Neuronal stem cell (in vitro differentiated cells): ENCODE results near the gene DCAF4.

Experiments
- DNase-seq: peaks from one replicate; pipeline ENCODE4 v3.0.0-alpha.2; 2013; ENCODE audit warnings: low spot score
- H2AFZ ChIP-seq: one replicate; pipeline ENCODE4 v1.6.1; 2013; ENCODE audit warnings: mild to moderate bottlenecking, low read length, inconsistent platforms
- H2AK5ac ChIP-seq: 2 replicates; pipeline ENCODE4 v1.6.1; 2013; ENCODE audit warnings: low read depth, mild to moderate bottlenecking, inconsistent platforms, low read length, moderate library complexity, mixed read lengths
- H2BK120ac ChIP-seq: 2 replicates; pipeline ENCODE4 v1.6.1; 2013; ENCODE audit warnings: low read depth, mild to moderate bottlenecking, inconsistent platforms, low read length, moderate library complexity, mixed read lengths
- H2BK12ac ChIP-seq: one replicate; pipeline ENCODE4 v1.6.1; 2013; ENCODE audit warnings: low read length, inconsistent platforms
- H2BK15ac ChIP-seq: 2 replicates; pipeline ENCODE4 v1.6.1; 2013; ENCODE audit warnings: mild to moderate bottlenecking, low read length, inconsistent platforms, mixed read lengths
- H2BK5ac ChIP-seq: one replicate; pipeline ENCODE4 v1.6.1; 2013; ENCODE audit warnings: inconsistent platforms, mild to moderate bottlenecking, low read length, moderate library complexity
- H3K14ac ChIP-seq: one replicate; pipeline ENCODE4 v1.6.1; 2013; ENCODE audit warnings: low read length, inconsistent platforms
- H3K18ac ChIP-seq: 2 replicates; pipeline ENCODE4 v1.6.1; 2013; ENCODE audit warnings: low read length, inconsistent platforms
- H3K23ac ChIP-seq: 2 replicates; pipeline ENCODE4 v1.6.1; 2013; ENCODE audit warnings: low read depth, mild to moderate bottlenecking, mixed read lengths, low read length, inconsistent platforms; ENCODE audit not compliant: poor library complexity
- H3K27ac ChIP-seq: replicated peaks from 3 replicates; pipeline ENCODE4 v1.5.1; 2013; ENCODE audit warnings: low read length, inconsistent platforms
- H3K27me3 ChIP-seq, 3 experiments: 2 replicates each; pipeline ENCODE4 v1.6.1; 2013; ENCODE audit warnings: low read length in 3 of 3, mild to moderate bottlenecking in 2 of 3, inconsistent platforms in 1 of 3, low read depth in 1 of 3, mixed read lengths in 1 of 3, moderate library complexity in 1 of 3; ENCODE audit not compliant: control insufficient read depth in 3 of 3, insufficient read depth in 3 of 3
- H3K36me3 ChIP-seq, 2 donors: replicated peaks in 1 of 2; 2 replicates each; pipeline ENCODE4 v1.6.1; 2013; ENCODE audit warnings: low read length in 2 of 2; ENCODE audit not compliant: control insufficient read depth in 2 of 2, insufficient read depth in 2 of 2
- H3K4ac ChIP-seq: 2 replicates; pipeline ENCODE4 v1.6.1; 2013; ENCODE audit warnings: inconsistent platforms, mild to moderate bottlenecking, low read length, moderate library complexity
- H3K4me1 ChIP-seq, 2 donors: 1 replicate in 1 of 2; 2 replicates in 1 of 2; pipeline ENCODE4 v1.6.1; 2013; ENCODE audit warnings: low read length in 2 of 2, low read depth in 1 of 2; ENCODE audit not compliant: control insufficient read depth in 2 of 2, insufficient read depth in 1 of 2
- H3K4me2 ChIP-seq: one replicate; pipeline ENCODE4 v1.6.1; 2013; ENCODE audit warnings: mild to moderate bottlenecking, low read length, inconsistent platforms; ENCODE audit not compliant: insufficient read depth, poor library complexity, severe bottlenecking
- H3K4me3 ChIP-seq, 2 donors: 2 replicates each; pipeline ENCODE4 v1.5.1; 2013; ENCODE audit warnings: low read length in 2 of 2, mild to moderate bottlenecking in 2 of 2, inconsistent platforms in 1 of 2, moderate library complexity in 1 of 2
- H3K79me1 ChIP-seq: one replicate; pipeline ENCODE4 v1.6.1; 2013; ENCODE audit warnings: low read depth, mild to moderate bottlenecking, inconsistent platforms, low read length, moderate library complexity
- H3K9ac ChIP-seq: one replicate; pipeline ENCODE4 v1.6.1; 2013; ENCODE audit warnings: mild to moderate bottlenecking, low read depth, low read length, inconsistent platforms; ENCODE audit not compliant: poor library complexity
- H3K9me3 ChIP-seq, 2 donors: replicated peaks in 1 of 2; 2 replicates each; pipeline versions ENCODE3 to v1.6.1; 2013; ENCODE audit warnings: low read length in 2 of 2, mild to moderate bottlenecking in 2 of 2, inconsistent platforms in 1 of 2, low read depth in 1 of 2, mixed read lengths in 1 of 2, moderate library complexity in 1 of 2; ENCODE audit not compliant: control insufficient read depth in 2 of 2, insufficient read depth in 1 of 2
- H4K8ac ChIP-seq: one replicate; pipeline ENCODE4 v1.6.1; 2013; ENCODE audit warnings: low read depth, mild to moderate bottlenecking, inconsistent platforms, low read length, moderate library complexity
- H4K91ac ChIP-seq: one replicate; pipeline ENCODE4 v1.6.1; 2013; ENCODE audit warnings: low read length, low read depth, mild to moderate bottlenecking, inconsistent platforms; ENCODE audit not compliant: poor library complexity
- WGBS, 2 donors: extraction: QIAGEN DNeasy Blood & Tissue Kit; methylation state at CpG; one replicate each; pipeline ENCODE4 v1.1.7; 2013; ENCODE audit warnings: missing lambda C conversion rate in 2 of 2, mixed read lengths in 1 of 2; ENCODE audit not compliant: insufficient read length in 2 of 2, insufficient replicate concordance in 1 of 2; ENCODE audit errors: extremely low coverage in 2 of 2; 5-methylcytosine and 5-hydroxymethylcytosine counted together

The DCAF4 gene

GRCh38 chr14:72880164-72880563, 46.1 kb upstream of the DCAF4 start:
- H4K8ac ChIP-seq: no peak overlapping the region
- no peak overlapping the region for H3K18ac ChIP-seq
- H2BK120ac ChIP-seq: no peak overlapping the region
- H2BK5ac ChIP-seq: no peak overlapping the region
- H2BK12ac ChIP-seq: no peak overlapping the region
- no CpG with 5 or more reads among the region's 2 CpGs for WGBS, 2 donors
- H3K9me3 ChIP-seq: no peaks in the 10 kb centered on the region
- H3K4ac ChIP-seq: no peak overlapping the region
- H3K27me3 ChIP-seq: peaks cover 0 to 5% (median 0%) of the 10 kb centered on the region in 3 experiments
- H3K4me1 ChIP-seq: peaks cover 7 to 9% of the 10 kb centered on the region in 2 donors
- no peak overlapping the region for H3K9ac ChIP-seq
- H3K79me1 ChIP-seq: no peaks in the 10 kb centered on the region
- no peaks in the 10 kb centered on the region for H3K36me3 ChIP-seq
- no peak overlapping the region for H3K4me3 ChIP-seq
- no peak overlapping the region for H3K14ac ChIP-seq
- no peak overlapping the region for H3K23ac ChIP-seq
- DNase-seq: no peak
- H3K4me2 ChIP-seq: no peak overlapping the region
- H4K91ac ChIP-seq: no peak overlapping the region
- no peak overlapping the region for H2BK15ac ChIP-seq
- no peak overlapping the region for H3K27ac ChIP-seq
- H2AFZ ChIP-seq: no peak overlapping the region
- H2AK5ac ChIP-seq: no peak overlapping the region

- H3K4me2 ChIP-seq: no peak overlapping the region
- no peak overlapping the region for H3K4me3 ChIP-seq
- no peaks in the 10 kb centered on the region for H3K9me3 ChIP-seq
- no peak overlapping the region for H3K18ac ChIP-seq
- WGBS, 2 donors: no CpG with 5 or more reads among the region's 2 CpGs
- H3K27ac ChIP-seq: no peak overlapping the region
- H3K14ac ChIP-seq: no peak overlapping the region
- H2BK12ac ChIP-seq: no peak overlapping the region
- H3K27me3 ChIP-seq: peaks cover 0 to 5% (median 0%) of the 10 kb centered on the region in 3 experiments
- no peak overlapping the region for H3K9ac ChIP-seq
- no peak overlapping the region for H4K91ac ChIP-seq
- H3K36me3 ChIP-seq: no peaks in the 10 kb centered on the region
- no peak overlapping the region for H4K8ac ChIP-seq
- no peak overlapping the region for H2BK120ac ChIP-seq
- no peak for DNase-seq
- no peak overlapping the region for H2BK5ac ChIP-seq
- H3K4me1 ChIP-seq: peaks cover 7 to 9% of the 10 kb centered on the region in 2 donors
- H3K79me1 ChIP-seq: no peaks in the 10 kb centered on the region
- H3K4ac ChIP-seq: no peak overlapping the region
- no peak overlapping the region for H2AFZ ChIP-seq
- H3K23ac ChIP-seq: no peak overlapping the region
- no peak overlapping the region for H2BK15ac ChIP-seq
- H2AK5ac ChIP-seq: no peak overlapping the region
Observed at GRCh38 chr14:72880820-72881219, 45.4 kb upstream of the DCAF4 start.

GRCh38 chr14:72881543-72881942, 44.7 kb upstream of the DCAF4 start:
- Histone ChIP-seq H2AFZ (no peak overlapping the region), H3K4ac (no peak overlapping the region), H3K9ac (no peak overlapping the region), H3K4me3 (no peak overlapping the region), H2BK120ac (no peak overlapping the region), H3K14ac (no peak overlapping the region), H3K4me1 (peaks cover 5 to 7% of the 10 kb centered on the region in 2 donors), H4K91ac (no peak overlapping the region), H3K79me1 (no peaks in the 10 kb centered on the region), H2BK5ac (no peak overlapping the region), H2AK5ac (no peak overlapping the region), H3K4me2 (no peak overlapping the region), H4K8ac (no peak overlapping the region), H2BK15ac (no peak overlapping the region), H3K23ac (no peak overlapping the region), H2BK12ac (no peak overlapping the region), H3K36me3 (no peaks in the 10 kb centered on the region), H3K27me3 (peaks cover 0 to 8% (median 0%) of the 10 kb centered on the region in 3 experiments), H3K18ac (no peak overlapping the region), H3K9me3 (no peaks in the 10 kb centered on the region), H3K27ac (no peak overlapping the region)
- DNase-seq: no peak
- WGBS, 2 donors: no CpG with 5 or more reads among the region's 2 CpGs

- Histone ChIP-seq H2BK120ac (no peak overlapping the region), H2AK5ac (no peak overlapping the region), H3K36me3 (no peaks in the 10 kb centered on the region), H3K4me2 (no peak overlapping the region), H3K79me1 (no peaks in the 10 kb centered on the region), H4K8ac (no peak overlapping the region), H3K14ac (no peak overlapping the region), H2BK15ac (no peak overlapping the region), H3K4ac (no peak overlapping the region), H3K27me3 (peaks cover 0 to 13% (median 0%) of the 10 kb centered on the region in 3 experiments), H2BK12ac (no peak overlapping the region), H3K18ac (no peak overlapping the region), H3K9me3 (no peaks in the 10 kb centered on the region), H3K4me3 (no peak overlapping the region), H3K9ac (no peak overlapping the region), H3K4me1 (peaks cover 0 to 3% of the 10 kb centered on the region in 2 donors), H2BK5ac (no peak overlapping the region), H3K27ac (no peak overlapping the region), H2AFZ (no peak overlapping the region), H4K91ac (no peak overlapping the region), H3K23ac (no peak overlapping the region)
- no CpG with 5 or more reads among the region's 1 CpG for WGBS, 2 donors
- no peak for DNase-seq
Observed at GRCh38 chr14:72882047-72882446, 44.2 kb upstream of the DCAF4 start.
